HepG2 (cell line): Measurements from ENCODE around the gene CLDN24.

Experiments used
- ZBTB7A ChIP-seq: sonication (generic); formaldehyde crosslinking; IDR thresholded peaks from 2 replicates; pipeline ENCODE4 v1.8.0; 2022; ENCODE audit warnings: mild to moderate bottlenecking, missing genetic modification reagents
- TF ChIP-seq, protein P1 (sequence below): sonication (generic); formaldehyde crosslinking; IDR thresholded peaks from 2 replicates; pipeline ENCODE4 v1.4.0; 2020; ENCODE audit warnings: mild to moderate bottlenecking, missing genetic modification reagents, borderline replicate concordance

DNA sequence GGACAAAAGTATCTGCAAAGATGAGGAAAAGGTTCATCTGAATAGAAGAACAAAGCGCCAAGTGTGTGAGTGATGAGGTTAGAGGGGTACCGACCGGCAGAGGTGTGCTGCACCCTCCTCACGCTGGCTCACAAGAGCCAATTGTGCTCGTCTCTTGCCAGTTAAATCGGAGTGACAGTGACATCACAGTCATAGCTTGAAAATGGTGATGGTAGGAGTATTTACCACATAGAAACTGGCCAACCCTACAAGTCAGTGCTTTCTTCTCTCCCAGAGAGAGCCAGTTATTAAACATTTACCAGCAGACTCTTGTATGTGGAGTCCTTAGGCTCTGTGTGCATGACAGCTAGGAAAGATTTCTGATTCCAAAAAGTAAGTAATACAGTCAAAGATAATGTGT, 34.5 kb downstream of the CLDN24 start:
- no peak for TF ChIP-seq ZBTB7A
- TF ChIP-seq, protein P1, sequence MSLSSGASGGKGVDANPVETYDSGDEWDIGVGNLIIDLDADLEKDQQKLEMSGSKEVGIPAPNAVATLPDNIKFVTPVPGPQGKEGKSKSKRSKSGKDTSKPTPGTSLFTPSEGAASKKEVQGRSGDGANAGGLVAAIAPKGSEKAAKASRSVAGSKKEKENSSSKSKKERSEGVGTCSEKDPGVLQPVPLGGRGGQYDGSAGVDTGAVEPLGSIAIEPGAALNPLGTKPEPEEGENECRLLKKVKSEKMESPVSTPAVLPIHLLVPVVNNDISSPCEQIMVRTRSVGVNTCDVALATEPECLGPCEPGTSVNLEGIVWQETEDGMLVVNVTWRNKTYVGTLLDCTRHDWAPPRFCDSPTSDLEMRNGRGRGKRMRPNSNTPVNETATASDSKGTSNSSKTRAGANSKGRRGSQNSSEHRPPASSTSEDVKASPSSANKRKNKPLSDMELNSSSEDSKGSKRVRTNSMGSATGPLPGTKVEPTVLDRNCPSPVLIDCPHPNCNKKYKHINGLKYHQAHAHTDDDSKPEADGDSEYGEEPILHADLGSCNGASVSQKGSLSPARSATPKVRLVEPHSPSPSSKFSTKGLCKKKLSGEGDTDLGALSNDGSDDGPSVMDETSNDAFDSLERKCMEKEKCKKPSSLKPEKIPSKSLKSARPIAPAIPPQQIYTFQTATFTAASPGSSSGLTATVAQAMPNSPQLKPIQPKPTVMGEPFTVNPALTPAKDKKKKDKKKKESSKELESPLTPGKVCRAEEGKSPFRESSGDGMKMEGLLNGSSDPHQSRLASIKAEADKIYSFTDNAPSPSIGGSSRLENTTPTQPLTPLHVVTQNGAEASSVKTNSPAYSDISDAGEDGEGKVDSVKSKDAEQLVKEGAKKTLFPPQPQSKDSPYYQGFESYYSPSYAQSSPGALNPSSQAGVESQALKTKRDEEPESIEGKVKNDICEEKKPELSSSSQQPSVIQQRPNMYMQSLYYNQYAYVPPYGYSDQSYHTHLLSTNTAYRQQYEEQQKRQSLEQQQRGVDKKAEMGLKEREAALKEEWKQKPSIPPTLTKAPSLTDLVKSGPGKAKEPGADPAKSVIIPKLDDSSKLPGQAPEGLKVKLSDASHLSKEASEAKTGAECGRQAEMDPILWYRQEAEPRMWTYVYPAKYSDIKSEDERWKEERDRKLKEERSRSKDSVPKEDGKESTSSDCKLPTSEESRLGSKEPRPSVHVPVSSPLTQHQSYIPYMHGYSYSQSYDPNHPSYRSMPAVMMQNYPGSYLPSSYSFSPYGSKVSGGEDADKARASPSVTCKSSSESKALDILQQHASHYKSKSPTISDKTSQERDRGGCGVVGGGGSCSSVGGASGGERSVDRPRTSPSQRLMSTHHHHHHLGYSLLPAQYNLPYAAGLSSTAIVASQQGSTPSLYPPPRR (CRISPR knock-in tag), result no peak
